K562 (cell line): ENCODE measurements around the gene SBK1.

Source experiments
- CREB5 ChIP-seq: fragments of 250-450 bp; sonication (Bioruptor Pico); IDR thresholded peaks from 2 replicates; pipeline ENCODE4 v1.5.0; 2020; ENCODE audit warnings: mild to moderate bottlenecking
- MAX ChIP-seq: sonication (generic); formaldehyde crosslinking; IDR thresholded peaks from 2 replicates; pipeline ENCODE4 v1.9.0; 2022; ENCODE audit warnings: mild to moderate bottlenecking, missing genetic modification reagents
- RBM39 ChIP-seq: fragments of 200-400 bp; formaldehyde crosslinking; optimal IDR thresholded peaks from 2 replicates; pipeline ENCODE3; 2018; ENCODE audit warnings: low read depth, low read length
- U2AF1 ChIP-seq: fragments of 200-400 bp; formaldehyde crosslinking; optimal IDR thresholded peaks from 2 replicates; pipeline ENCODE3; 2017; ENCODE audit warnings: mild to moderate bottlenecking, low read depth, low read length, moderate library complexity
- ZC3H4 ChIP-seq: sonication (generic); formaldehyde crosslinking; IDR thresholded peaks from 2 replicates; pipeline ENCODE4 v1.9.0; 2021; ENCODE audit warnings: missing genetic modification reagents, borderline replicate concordance
- ZNF76 ChIP-seq: fragments of 250-450 bp; sonication (Bioruptor Pico); IDR thresholded peaks from 2 replicates; pipeline ENCODE4 v1.4.0; 2020; ENCODE audit warnings: mild to moderate bottlenecking, moderate library complexity, borderline replicate concordance

DNA sequence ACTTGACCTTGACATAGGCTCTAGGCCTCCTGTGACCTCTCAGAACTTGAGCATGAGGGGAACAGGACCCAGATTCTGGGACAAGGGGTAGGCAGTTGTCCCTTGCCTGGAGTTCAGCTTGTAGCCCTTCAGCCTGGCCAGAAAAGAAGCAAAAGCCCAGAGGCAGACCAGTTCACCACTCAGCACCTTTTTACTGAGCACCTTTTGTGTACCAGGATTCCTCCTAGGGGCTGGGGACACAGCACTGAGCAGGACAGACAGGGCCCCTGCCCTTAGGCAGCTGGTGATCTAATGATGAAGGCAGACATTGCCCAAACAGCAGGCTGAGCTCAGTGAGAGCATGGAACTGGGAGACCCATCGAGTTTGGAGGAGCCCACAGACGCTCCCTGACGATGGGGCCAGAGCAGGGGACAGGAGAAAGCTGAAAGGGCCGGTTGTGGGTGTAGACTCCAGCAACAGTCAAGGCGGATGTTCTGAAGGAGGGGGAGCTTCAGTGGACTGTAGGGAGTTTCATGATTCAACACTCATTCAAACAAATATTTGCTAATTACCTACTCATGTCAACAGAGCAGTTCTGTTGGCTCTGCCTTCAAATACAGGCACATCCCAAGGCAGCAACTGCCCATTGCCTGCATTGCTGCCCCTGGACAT, 32.0 kb downstream of the SBK1 start:
- TF ChIP-seq ZNF76 (CRISPR knock-in tag) (no peak), U2AF1 (no peak), MAX (CRISPR knock-in tag) (no peak), CREB5 (no peak), RBM39 (no peak), ZC3H4 (CRISPR knock-in tag) (no peak)
